Effector memory CD8-positive, alpha-beta T cell (primary cell): ENCODE measurements around the gene ANO4.

Source experiments
- ATAC-seq: fragments of 150-1000 bp; cut with Tn5 transposase; replicated peaks from 2 replicates; pipeline ENCODE4 v1.10.0; 2021; ENCODE audit warnings: mild to moderate bottlenecking, moderate library complexity
- DNase-seq, 3 experiments: peaks; one replicate each; pipeline ENCODE4 v3.0.0; 2021
- H3K27ac Mint-ChIP-seq, 2 donors: one replicate each; pipeline ENCODE4 v1.8.0; 2022; ENCODE audit warnings: mild to moderate bottlenecking in 2 of 2, mixed read lengths in 2 of 2, moderate library complexity in 2 of 2
- H3K27me3 Mint-ChIP-seq, 2 donors: one replicate each; pipeline ENCODE4 v1.8.0; 2022; ENCODE audit warnings: mixed read lengths in 2 of 2
- H3K36me3 Mint-ChIP-seq: one replicate; pipeline ENCODE4 v1.8.0; 2022; ENCODE audit warnings: mild to moderate bottlenecking, moderate library complexity, mixed read lengths; ENCODE audit not compliant: insufficient read depth
- H3K4me1 Mint-ChIP-seq, 2 donors: one replicate each; pipeline ENCODE4 v1.8.0; 2022; ENCODE audit warnings: low read depth in 2 of 2, mixed read lengths in 2 of 2
- H3K4me3 Mint-ChIP-seq, 2 donors: one replicate each; pipeline ENCODE4 v1.8.0; 2022; ENCODE audit warnings: mild to moderate bottlenecking in 2 of 2, mixed read lengths in 2 of 2, moderate library complexity in 2 of 2
- H3K9me3 Mint-ChIP-seq, 2 donors: one replicate each; pipeline ENCODE4 v1.8.0; 2022; ENCODE audit warnings: mixed read lengths in 2 of 2
- total RNA-seq, 9 experiments: gene quantifications; one replicate each; lab custom pipeline; 2026; lab: John Stamatoyannopoulos, UW

The ANO4 gene
- total RNA-seq: 0 to 0.12 (median 0) reads per million in 9 experiments

DNA sequence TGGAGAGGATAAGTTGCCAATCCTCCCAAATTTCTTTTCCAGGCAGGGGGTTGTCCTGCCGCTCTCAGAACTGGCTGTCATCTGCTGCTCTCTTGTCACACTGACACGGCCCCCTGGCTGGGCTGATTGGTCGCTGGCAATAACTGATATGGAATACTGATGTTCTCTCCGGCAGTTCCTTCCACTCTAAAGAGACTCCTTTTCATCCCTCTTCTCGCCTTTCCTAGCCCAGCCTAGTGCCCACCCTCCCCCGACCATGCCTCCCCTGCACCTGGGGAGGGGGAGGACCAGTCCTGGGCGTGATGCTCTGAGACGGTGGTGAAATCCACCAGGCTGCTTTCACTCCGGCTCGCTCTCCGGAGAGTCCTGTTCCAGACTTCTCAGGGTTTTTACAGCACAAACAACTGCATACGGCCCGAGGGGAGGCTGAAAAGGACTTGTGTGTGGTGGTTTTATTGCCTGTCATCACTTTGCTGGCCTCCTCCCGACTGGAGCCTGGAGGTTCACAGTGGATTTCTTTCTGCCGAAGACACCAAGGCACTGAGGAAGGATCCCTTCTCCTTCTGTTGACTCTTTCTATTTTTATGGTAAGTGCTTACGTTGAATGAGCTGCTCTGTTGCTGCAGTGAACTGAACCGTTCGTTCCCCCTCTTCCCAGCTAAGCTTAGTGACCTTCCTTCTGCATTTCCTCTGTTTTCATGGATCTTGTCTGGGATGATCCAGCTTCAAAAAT, at the start of gene ANO4:
Gene ANO4, plus strand, starts transcription at position 336 of the 733 bp plus-strand sequence. CDS start 107,010 bp downstream, outside the sequence.
- ATAC-seq: no peak
- DNase-seq: no peak
- no peaks in the 10 kb centered on the region for H3K4me1 Mint-ChIP-seq
- H3K27ac Mint-ChIP-seq: no peak within 1 kb of the TSS
- peaks cover 0 to 3% of the 10 kb centered on the region in 2 donors for H3K9me3 Mint-ChIP-seq
- no peaks in the 10 kb centered on the region for H3K36me3 Mint-ChIP-seq
- H3K4me3 Mint-ChIP-seq: no peak within 1 kb of the TSS
- peaks cover 0 to 17% of the 10 kb centered on the region in 2 donors for H3K27me3 Mint-ChIP-seq

DNA sequence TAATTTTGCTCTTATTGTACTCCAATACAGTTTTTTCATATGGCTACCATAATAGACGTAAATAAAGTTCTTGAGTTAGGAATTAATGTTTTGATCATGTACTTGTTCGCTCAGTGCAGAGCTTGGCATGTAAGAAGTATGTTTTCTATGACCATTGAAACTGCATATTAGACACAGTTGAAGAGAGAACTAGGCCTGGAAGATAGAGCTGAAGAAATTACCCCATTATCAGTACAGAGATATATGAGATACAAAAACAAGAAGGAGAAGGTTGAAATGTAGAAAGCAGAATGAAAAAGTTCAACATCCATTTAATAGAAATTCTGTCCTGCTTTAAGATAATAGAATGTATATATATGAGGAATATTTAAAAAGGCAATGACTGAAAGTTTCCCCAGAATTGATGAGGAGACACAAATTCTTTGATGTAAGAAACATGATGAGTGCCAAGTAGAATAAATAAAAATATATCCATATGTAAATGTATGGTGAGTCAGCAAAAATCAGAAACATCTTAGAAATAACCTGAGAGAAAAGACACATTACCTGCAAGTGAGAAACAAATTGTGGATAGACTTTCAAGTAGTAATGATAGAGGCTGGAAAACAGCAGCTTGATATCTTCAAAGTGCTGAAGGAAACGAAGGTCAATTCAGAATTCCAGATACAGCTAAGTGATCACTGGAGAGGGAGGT, 49.1 kb upstream of the ANO4 start:
- Mint-ChIP-seq H3K36me3 (no peaks in the 10 kb centered on the region), H3K4me3 (no peak overlapping the region), H3K27me3 (no peaks in the 10 kb centered on the region), H3K9me3 (peaks cover 2 to 9% of the 10 kb centered on the region in 2 donors), H3K27ac (no peak overlapping the region), H3K4me1 (no peaks in the 10 kb centered on the region)
- ATAC-seq (no peak), DNase-seq (no peak)

GRCh38 chr12:100752841-100753240, 41.7 kb upstream of the ANO4 start:
- H3K4me1 Mint-ChIP-seq: no peaks in the 10 kb centered on the region
- no peaks in the 10 kb centered on the region for H3K36me3 Mint-ChIP-seq
- ATAC-seq (no peak), DNase-seq (no peak)
- H3K27ac Mint-ChIP-seq: no peak overlapping the region
- peaks cover 0 to 3% of the 10 kb centered on the region in 2 donors for H3K9me3 Mint-ChIP-seq
- no peak overlapping the region for H3K4me3 Mint-ChIP-seq
- H3K27me3 Mint-ChIP-seq: no peaks in the 10 kb centered on the region

DNA sequence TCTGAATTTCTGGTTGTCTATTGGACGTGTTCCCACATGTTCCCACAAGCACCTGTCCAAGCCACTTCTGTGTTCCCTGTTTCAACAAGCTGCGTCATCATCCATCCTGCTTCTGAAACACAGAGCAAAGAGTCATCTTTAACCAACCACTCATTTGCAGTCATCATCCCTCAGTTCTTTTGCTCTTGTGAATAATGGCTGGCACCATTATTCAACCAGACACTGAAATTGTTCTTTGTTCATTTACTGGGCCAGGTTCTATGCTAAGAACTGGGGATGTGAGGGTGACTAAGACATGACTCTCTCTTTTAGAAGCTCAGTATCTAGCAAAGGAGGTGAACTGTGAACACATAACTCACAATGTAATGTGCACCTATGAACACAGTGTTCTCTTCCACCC, 40.7 kb upstream of the ANO4 start:
- H3K36me3 Mint-ChIP-seq: no peaks in the 10 kb centered on the region
- ATAC-seq: no peak
- H3K4me1 Mint-ChIP-seq: no peaks in the 10 kb centered on the region
- peaks cover 0 to 3% of the 10 kb centered on the region in 2 donors for H3K9me3 Mint-ChIP-seq
- no peak for DNase-seq
- no peak overlapping the region for H3K4me3 Mint-ChIP-seq
- no peaks in the 10 kb centered on the region for H3K27me3 Mint-ChIP-seq
- H3K27ac Mint-ChIP-seq: no peak overlapping the region

DNA sequence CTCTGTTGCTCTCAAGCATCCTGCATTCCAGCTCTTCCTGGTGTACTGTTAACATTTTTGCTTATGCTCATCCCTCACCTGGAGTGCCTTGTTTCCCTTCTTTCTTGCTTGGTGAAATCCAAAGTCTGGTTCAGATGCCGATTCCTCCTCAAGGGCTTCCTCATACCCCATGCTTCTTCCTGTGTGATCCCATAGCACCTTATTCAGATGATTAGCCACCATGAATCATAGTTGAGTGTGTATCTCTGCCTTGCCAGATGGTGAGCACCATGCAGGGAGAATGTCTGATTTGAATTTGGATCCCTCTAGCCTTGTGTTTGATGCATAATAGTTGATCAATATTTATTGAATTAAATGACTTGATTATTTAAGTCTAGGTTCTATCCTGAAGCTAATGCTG, 39.4 kb upstream of the ANO4 start:
- Mint-ChIP-seq H3K27me3 (no peaks in the 10 kb centered on the region), H3K27ac (no peak overlapping the region), H3K4me1 (no peaks in the 10 kb centered on the region), H3K36me3 (no peaks in the 10 kb centered on the region), H3K4me3 (no peak overlapping the region), H3K9me3 (peaks cover 0 to 3% of the 10 kb centered on the region in 2 donors)
- ATAC-seq (no peak), DNase-seq (no peak)

- no peak overlapping the region for H3K4me3 Mint-ChIP-seq
- no peak overlapping the region for H3K27ac Mint-ChIP-seq
- H3K27me3 Mint-ChIP-seq: peaks cover 0 to 6% of the 10 kb centered on the region in 2 donors
These were observed 36.5 kb upstream of the ANO4 start for GRCh38 chr12:100758083-100758482.

GRCh38 chr12:100767371-100767770, 27.2 kb upstream of the ANO4 start:
- Mint-ChIP-seq H3K27me3 (no peaks in the 10 kb centered on the region), H3K9me3 (peaks cover 2 to 6% of the 10 kb centered on the region in 2 donors), H3K36me3 (no peaks in the 10 kb centered on the region), H3K27ac (no peak overlapping the region), H3K4me3 (no peak overlapping the region), H3K4me1 (no peaks in the 10 kb centered on the region)
- no peak for DNase-seq
- ATAC-seq: no peak

More at GRCh38 chr12:100758083-100758482, 36.5 kb upstream of the ANO4 start:
- DNase-seq (no peak), ATAC-seq (no peak)
- no peaks in the 10 kb centered on the region for H3K4me1 Mint-ChIP-seq
- peaks cover 0 to 8% of the 10 kb centered on the region in 2 donors for H3K9me3 Mint-ChIP-seq
- H3K36me3 Mint-ChIP-seq: no peaks in the 10 kb centered on the region

GRCh38 chr12:100767950-100768349, 26.6 kb upstream of the ANO4 start:
- Mint-ChIP-seq H3K36me3 (no peaks in the 10 kb centered on the region), H3K9me3 (peaks cover 2 to 6% of the 10 kb centered on the region in 2 donors), H3K4me3 (no peak overlapping the region), H3K27me3 (no peaks in the 10 kb centered on the region), H3K4me1 (no peaks in the 10 kb centered on the region), H3K27ac (no peak overlapping the region)
- ATAC-seq (no peak), DNase-seq (no peak)

DNA sequence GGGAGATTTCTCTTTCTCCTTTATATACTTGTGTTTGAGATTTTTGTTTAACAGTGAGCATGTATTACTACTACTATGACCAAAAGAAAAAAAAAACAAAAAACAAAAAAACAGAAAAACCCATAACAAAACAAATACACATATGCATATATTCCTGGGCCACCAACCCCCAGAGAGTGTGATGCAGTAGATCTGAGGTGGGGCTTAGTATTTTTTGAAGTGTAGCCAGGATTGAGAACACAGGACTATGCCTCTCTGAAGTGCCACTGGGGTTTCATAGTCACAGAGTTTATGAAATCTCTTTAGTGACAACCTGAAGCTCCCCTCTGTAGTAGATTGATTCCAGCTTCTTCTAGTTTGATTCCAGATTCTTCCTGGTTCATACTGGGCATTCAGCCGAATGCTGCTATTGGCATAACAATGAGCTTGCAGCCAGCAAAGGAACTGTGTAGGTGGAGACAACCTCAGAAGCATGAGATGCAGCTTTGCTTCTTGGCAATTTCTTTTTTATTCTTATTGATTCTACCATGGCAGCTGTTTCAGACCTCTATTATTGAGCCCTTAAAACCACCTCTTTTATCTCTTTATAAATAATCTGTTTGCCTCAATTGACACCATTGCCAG, 15.5 kb upstream of the ANO4 start:
- Mint-ChIP-seq H3K36me3 (no peaks in the 10 kb centered on the region), H3K9me3 (peaks cover 0 to 2% of the 10 kb centered on the region in 2 donors), H3K27ac (no peak overlapping the region), H3K4me1 (no peaks in the 10 kb centered on the region), H3K4me3 (no peak overlapping the region), H3K27me3 (no peaks in the 10 kb centered on the region)
- ATAC-seq (no peak), DNase-seq (no peak)

DNA sequence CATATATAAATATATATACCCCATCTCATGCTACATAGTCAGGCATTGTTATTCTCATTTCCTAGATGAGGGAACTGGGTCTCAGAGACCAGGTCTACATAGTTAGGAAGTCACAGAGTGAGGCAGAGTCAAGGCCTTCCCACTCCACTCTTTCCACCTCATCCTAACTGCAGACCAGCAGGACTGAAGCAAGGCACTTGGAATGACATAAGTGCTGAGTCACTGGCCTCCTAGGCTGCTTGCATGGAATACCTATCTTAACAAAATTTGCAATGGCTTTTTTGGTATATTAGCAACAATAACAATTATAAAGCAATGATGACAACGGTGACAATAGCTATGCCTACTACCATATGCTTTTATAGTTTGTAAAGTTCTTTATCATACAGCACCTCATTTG, 5.4 kb upstream of the ANO4 start:
- peaks cover 0 to under 1% of the 10 kb centered on the region in 2 donors for H3K27me3 Mint-ChIP-seq
- H3K4me3 Mint-ChIP-seq: no peak overlapping the region
- no peak for DNase-seq
- peaks cover 3 to 7% of the 10 kb centered on the region in 2 donors for H3K9me3 Mint-ChIP-seq
- H3K4me1 Mint-ChIP-seq: no peaks in the 10 kb centered on the region
- ATAC-seq: no peak
- H3K27ac Mint-ChIP-seq: no peak overlapping the region
- H3K36me3 Mint-ChIP-seq: no peaks in the 10 kb centered on the region

- no peak for ATAC-seq
- Mint-ChIP-seq H3K4me1 (no peaks in the 10 kb centered on the region), H3K27me3 (peaks cover 0 to 9% of the 10 kb centered on the region in 2 donors), H3K4me3 (no peak overlapping the region), H3K36me3 (no peaks in the 10 kb centered on the region), H3K27ac (no peak overlapping the region), H3K9me3 (peaks cover 3 to 5% of the 10 kb centered on the region in 2 donors)
- no peak for DNase-seq
These were observed 4.6 kb upstream of the ANO4 start for GRCh38 chr12:100789975-100790374.

DNA sequence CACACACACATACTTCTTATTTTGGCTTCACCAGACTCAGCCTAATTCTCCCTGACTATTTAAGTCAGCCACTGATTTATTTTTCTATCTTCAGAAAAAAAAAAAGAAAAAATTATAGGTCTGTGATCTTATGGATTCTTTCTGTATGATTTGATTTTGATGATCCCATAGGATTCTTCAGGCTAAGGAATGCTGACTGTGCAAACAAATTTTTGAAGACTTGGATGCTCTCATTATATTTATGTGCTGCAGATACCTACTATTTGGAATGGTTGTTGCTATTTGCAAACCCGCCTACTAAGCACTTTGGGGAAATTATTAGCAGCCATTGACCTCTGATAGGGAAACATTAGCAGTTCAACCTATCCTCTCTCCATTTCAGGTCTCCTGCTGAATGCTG, 4.0 kb upstream of the ANO4 start:
- no peaks in the 10 kb centered on the region for H3K4me1 Mint-ChIP-seq
- H3K27me3 Mint-ChIP-seq: peaks cover 0 to 15% of the 10 kb centered on the region in 2 donors
- H3K36me3 Mint-ChIP-seq: no peaks in the 10 kb centered on the region
- no peak for DNase-seq
- H3K9me3 Mint-ChIP-seq: peaks cover 0 to 5% of the 10 kb centered on the region in 2 donors
- no peak overlapping the region for H3K4me3 Mint-ChIP-seq
- no peak overlapping the region for H3K27ac Mint-ChIP-seq
- no peak for ATAC-seq

DNA sequence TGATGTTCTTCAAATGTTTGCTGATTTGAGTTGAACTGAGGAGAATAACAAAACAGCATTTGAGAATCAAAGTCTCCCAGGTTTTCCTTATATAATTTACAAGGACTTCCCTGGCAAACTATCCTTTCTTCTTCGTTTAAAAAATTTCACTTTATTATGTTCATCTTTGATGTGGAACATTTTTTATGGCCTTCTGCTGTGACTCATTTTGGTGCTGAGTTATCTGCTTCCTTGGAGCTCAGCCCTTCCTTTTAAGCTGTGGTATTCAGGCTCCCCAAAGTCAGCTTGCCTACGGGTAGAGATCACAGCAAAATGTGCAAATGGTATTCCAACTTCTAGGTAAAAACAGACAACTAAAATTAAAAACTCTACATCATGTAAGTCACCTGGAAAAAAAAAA, 1.4 kb upstream of the ANO4 start:
- no peak for DNase-seq
- peaks cover 0 to 17% of the 10 kb centered on the region in 2 donors for H3K27me3 Mint-ChIP-seq
- H3K27ac Mint-ChIP-seq: no peak overlapping the region

More for the DNA sequence above, 1.4 kb upstream of the ANO4 start:
- H3K9me3 Mint-ChIP-seq: peaks cover 0 to 3% of the 10 kb centered on the region in 2 donors
- H3K4me3 Mint-ChIP-seq: no peak overlapping the region
- H3K4me1 Mint-ChIP-seq: no peaks in the 10 kb centered on the region
- no peak for ATAC-seq
- H3K36me3 Mint-ChIP-seq: no peaks in the 10 kb centered on the region
